K562 (cell line): ENCODE data around the gene SCAMP1. TPM values are rescaled to one million over a fixed set of nuclear protein-coding genes. Genes with fewer than 3 reads are reported as not detected.

Experiments used
- CEBPB ChIP-seq: fragments of 450-650 bp; IDR thresholded peaks from 2 replicates; pipeline ENCODE4 v1.6.1; 2016; ENCODE audit warnings: missing genetic modification characterization, missing compliant biosample characterization
- MGA ChIP-seq: fragments of 450-650 bp; IDR thresholded peaks from 2 replicates; pipeline ENCODE4 v1.6.1; 2016; ENCODE audit warnings: mild to moderate bottlenecking, moderate library complexity
- TAF1 ChIP-seq: IDR thresholded peaks from 2 replicates; pipeline ENCODE4 v1.6.1; 2011; ENCODE audit warnings: mild to moderate bottlenecking, low read length, moderate library complexity; ENCODE audit not compliant: insufficient read depth, control insufficient read depth, severe bottlenecking; ENCODE audit errors: extremely low read depth
- ZBTB11 ChIP-seq, 3 experiments: fragments of 200-800 bp in 1 of 3; fragments of 250-450 bp in 1 of 3; fragments of 450-650 bp in 1 of 3; sonication (Bioruptor Pico) in 1 of 3; sonication (Bioruptor generic) in 1 of 3; formaldehyde crosslinking in 1 of 3; IDR thresholded peaks; 2 replicates each; pipeline versions ENCODE4 v1.6.1 to v1.8.0; 2016 to 2022; ENCODE audit warnings: mild to moderate bottlenecking in 2 of 3, missing genetic modification characterization in 2 of 3, missing compliant biosample characterization in 1 of 3, moderate library complexity in 1 of 3
- ZBTB12 ChIP-seq: fragments of 250-450 bp; sonication (Bioruptor Pico); IDR thresholded peaks from 2 replicates; pipeline ENCODE4 v1.4.0; 2020
- ZFP30 ChIP-seq: fragments of 250-450 bp; sonication (Bioruptor Pico); IDR thresholded peaks from 2 replicates; pipeline ENCODE4 v1.8.0; 2022; ENCODE audit warnings: moderate library complexity, mild to moderate bottlenecking, inconsistent platforms, borderline replicate concordance
- ZNF282 ChIP-seq: sonication (generic); formaldehyde crosslinking; IDR thresholded peaks from 2 replicates; pipeline ENCODE4 v1.8.1; 2023; ENCODE audit warnings: missing genetic modification reagents
- polyA plus RNA-seq, 8 experiments: library from polyadenylated mRNA; depleted of rRNA in 4 of 8; stranded (reverse) in 5 of 8; unstranded in 3 of 8; fragments of >200 nt; fragmentation: Nextera tagmentation in 2 of 8; fragmentation: Illumina TruSeq in 1 of 8; extraction: Ambion mirVana in 2 of 8; extraction: Trizol in 1 of 8; gene quantifications; 2 replicates each; pipeline versions ENCODE4 v1.2.1 to v1.2.3, GENCODE V29; 2011 to 2014; ENCODE audit warnings: inconsistent platforms in 1 of 8, missing spikeins in 1 of 8
- total RNA-seq, 7 experiments: library from RNA; depleted of rRNA in 6 of 7; stranded (reverse); fragments of >200 nt in 6 of 7; fragmentation: Illumina TruSeq in 2 of 7; extraction: Trizol in 2 of 7; gene quantifications; 2 replicates each; pipeline versions ENCODE4 v1.2.1 to v1.2.3, GENCODE V29; 2011 to 2021; ENCODE audit warnings: low replicate concordance in 1 of 7

Gene SCAMP1
- total and polyA plus RNA-seq, 9 of the 15 experiments (the other 6 are each of a cell fraction or from before 2014, with no cell fraction given) = 5.4 to 23.9 (median 13.8) TPM

DNA sequence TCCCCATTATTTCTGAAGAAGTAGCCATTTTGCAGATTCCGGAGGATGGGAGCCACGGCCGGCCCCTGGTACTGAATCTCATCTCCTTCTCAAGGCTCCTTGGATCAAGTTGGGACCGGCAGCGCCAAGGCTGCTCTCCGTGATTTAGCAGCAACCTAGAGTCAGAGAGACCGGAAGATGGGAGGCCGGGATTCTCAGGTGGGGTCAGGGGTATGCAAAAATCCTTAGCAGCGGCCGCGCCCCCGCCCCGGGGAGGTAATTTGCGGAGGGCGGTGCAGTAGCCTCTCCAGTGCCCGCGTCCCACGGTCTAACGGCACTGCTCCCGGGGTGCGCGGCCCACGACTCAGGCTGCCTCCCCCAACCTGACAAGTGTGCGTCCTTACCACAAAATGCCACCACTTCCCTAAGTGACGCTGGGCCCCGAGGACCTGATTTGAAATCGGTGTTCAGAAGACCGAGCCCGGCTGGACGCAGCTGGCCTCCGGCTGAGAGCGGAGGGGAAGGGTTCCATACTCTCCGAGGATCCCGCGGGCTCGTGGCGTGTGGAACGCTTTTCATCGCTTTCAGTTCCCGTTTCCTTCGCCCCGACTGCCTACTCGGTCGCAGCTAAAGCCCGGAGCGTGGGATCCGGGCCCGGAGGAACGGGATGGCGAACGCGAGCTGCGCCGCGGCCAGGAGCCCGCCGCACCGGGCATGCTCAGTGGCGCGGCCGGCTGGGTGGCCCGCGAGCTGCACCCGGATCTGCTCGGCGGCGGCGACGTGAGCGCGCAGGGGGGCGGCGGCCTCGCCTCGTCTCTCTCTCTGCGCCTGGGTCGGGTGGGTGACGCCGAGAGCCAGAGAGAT lies at the start of gene SCAMP1 (continued):
- TF ChIP-seq MGA = no peak; the same call in 1 of the 2 replicates
- peak; percentile 93 for TF ChIP-seq TAF1
- no peak for TF ChIP-seq CEBPB (tag)
- no peak for TF ChIP-seq ZFP30 (CRISPR knock-in tag)
- TF ChIP-seq ZBTB12 (CRISPR knock-in tag) = no peak
- peak in 1 of 3 experiments; percentile 79; a peak in 3 of 6 replicates for TF ChIP-seq ZBTB11 (CRISPR knock-in tag; IDR thresholded peaks at IDR 0.05)
- no peak for TF ChIP-seq ZNF282 (CRISPR knock-in tag)
